GM12891 (cell line): Measurements from ENCODE around the gene OLIG3.

Experiments used
- POLR2A ChIP-seq: IDR thresholded peaks from 2 replicates; pipeline ENCODE4 v1.6.1; 2011; ENCODE audit warnings: low read depth, low read length, control low read depth
- SPI1 ChIP-seq: IDR thresholded peaks from 2 replicates; pipeline ENCODE4 v1.6.1; 2011; ENCODE audit warnings: low read depth, low read length, control low read depth
- TAF1 ChIP-seq: IDR thresholded peaks from 2 replicates; pipeline ENCODE4 v1.6.1; 2011; ENCODE audit warnings: low read depth, low read length, control low read depth

DNA sequence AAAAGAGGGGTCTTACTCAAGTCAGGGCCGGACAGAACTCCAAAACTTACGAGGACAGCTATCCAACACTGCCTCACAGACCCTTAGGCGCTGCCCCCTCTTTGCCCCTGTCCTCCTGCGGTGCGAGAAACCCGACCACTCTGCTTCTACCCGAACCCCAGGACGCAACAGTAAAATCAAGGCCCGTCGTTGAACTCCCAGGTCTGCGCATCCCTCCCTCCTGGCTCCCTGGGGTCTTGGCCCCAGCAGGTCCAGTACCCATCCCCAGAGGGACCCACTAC lies 6.4 kb downstream of the OLIG3 start:
- TF ChIP-seq POLR2A (no peak), SPI1 (no peak), TAF1 (no peak)
